Measurements from ENCODE around the gene ERG28.
"Not testable (repeated sequence)": the region's sequence is repeated elsewhere in the genome, so short reads cannot be mapped to it uniquely, and the experiment has no call there.

Gene ERG28

DNA sequence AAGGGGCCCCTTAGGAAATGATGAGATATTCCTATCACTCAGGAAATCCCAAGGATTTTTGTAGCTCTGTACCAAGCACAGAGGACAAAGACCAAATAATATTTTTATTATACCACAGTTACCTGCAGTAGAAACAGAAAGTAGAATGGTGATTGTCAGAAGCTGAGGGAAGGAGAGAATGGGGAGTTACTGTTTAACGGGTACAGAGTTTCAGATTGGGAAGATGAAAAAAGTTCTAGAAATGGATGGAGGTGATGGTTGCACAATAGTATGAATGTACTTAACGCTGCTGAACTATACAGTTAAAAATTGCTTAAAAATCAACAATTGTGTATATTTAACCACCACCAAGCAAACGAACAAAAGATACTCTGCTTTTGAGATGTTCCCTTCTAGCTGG, 58.2 kb downstream of the ERG28 start:
- TF ChIP-seq, protein P1, sequence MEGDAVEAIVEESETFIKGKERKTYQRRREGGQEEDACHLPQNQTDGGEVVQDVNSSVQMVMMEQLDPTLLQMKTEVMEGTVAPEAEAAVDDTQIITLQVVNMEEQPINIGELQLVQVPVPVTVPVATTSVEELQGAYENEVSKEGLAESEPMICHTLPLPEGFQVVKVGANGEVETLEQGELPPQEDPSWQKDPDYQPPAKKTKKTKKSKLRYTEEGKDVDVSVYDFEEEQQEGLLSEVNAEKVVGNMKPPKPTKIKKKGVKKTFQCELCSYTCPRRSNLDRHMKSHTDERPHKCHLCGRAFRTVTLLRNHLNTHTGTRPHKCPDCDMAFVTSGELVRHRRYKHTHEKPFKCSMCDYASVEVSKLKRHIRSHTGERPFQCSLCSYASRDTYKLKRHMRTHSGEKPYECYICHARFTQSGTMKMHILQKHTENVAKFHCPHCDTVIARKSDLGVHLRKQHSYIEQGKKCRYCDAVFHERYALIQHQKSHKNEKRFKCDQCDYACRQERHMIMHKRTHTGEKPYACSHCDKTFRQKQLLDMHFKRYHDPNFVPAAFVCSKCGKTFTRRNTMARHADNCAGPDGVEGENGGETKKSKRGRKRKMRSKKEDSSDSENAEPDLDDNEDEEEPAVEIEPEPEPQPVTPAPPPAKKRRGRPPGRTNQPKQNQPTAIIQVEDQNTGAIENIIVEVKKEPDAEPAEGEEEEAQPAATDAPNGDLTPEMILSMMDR (IDR thresholded peaks at IDR 0.05; ENCODE audit: low read depth, low read length) = no peak

DNA sequence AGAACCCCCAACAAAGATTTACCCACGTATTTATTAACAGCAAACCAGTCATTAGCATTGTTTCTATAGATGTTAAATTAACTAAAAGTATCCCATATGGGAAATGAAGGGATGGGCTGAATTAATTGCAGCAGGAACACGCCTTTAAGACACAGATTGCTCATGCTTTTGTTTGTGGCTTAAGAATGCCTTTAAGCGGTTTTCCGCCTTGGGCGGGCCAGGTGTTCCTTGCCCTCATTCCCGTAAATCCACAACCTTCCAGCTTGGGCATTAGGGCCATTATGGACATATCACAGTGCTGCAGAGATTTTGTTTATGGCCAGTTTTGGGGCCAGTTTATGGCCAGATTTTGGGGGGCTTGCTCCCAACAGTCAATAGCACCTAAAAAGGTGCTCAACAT, 59.6 kb downstream of the ERG28 start:
- not testable (repeated sequence) for H3K4me3 ChIP-seq (ENCODE audit: low read depth, low read length)

More for the DNA sequence above, 58.2 kb downstream of the ERG28 start:
- H3K4me3 ChIP-seq (ENCODE audit: low read depth, low read length) = no peak overlapping the region

DNA sequence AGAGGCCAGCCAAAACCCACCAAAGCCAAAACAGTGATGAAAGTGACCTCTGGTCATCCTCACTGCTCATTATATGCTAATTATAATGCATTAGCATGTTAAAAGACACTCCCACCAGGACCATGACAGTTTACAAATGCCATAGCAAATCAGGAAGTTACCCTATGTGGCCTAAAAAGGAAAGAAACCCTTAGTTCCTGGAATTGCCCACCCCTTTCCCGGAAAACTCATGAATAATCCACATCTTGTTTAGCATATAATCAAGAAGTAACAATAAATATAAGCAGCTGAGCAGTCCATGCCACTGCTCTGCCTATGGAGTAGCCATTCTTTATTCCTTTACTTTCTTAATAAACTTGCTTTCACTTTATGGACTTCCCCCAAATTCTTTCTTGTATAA, 60.6 kb downstream of the ERG28 start:
- not testable (repeated sequence) for H3K4me3 ChIP-seq (ENCODE audit: low read depth, low read length)
